ENCODE data around the gene DERL3. TPM values are rescaled to one million over a fixed set of nuclear protein-coding genes. Genes with fewer than 3 reads are reported as not detected.
A peak's percentile ranks its signal among the peaks of the same experiment; 100 is the strongest.

The DERL3 gene
- total RNA-seq, 2 experiments from 2014 or later = 5.4 to 7.6 TPM

- H3K4me1 Mint-ChIP-seq (ENCODE audit: low read depth) = peaks cover 2% of the 10 kb centered on the region
- CTCF ChIA-PET = interaction anchor here (0.9 to 2.5 kb wide), 3 partner anchors 9 to 20 kb away, joined by 3 to 9 read pairs (median 3); partner anchors contain the start of gene DERL3
Observed at GRCh38 chr22:23828800-23829680, 9.8 kb downstream of the DERL3 start.

GRCh38 chr22:23827351-23827995 lies 11.3 kb downstream of the DERL3 start:
- no peak for DNase-seq
- intact Hi-C loops (cut with micrococcal nuclease) = no loop called here
- POLR2A ChIA-PET = no interaction called here
- peaks cover 39% of the 10 kb centered on the region for H3K36me3 Mint-ChIP-seq (ENCODE audit: low read depth)
- H3K27ac Mint-ChIP-seq = no peak overlapping the region
- no peak for TF ChIP-seq CTCF (IDR thresholded peaks at IDR 0.05)
- no peak for ATAC-seq
- CTCF ChIA-PET = interaction anchor here (2.5 kb wide), 1 partner anchor 22 kb away, joined by 9 read pairs; no protein-coding TSS in a partner anchor
- no peaks in the 10 kb centered on the region for H3K9me3 Mint-ChIP-seq
- no peaks in the 10 kb centered on the region for H3K27me3 Mint-ChIP-seq
- no peak overlapping the region for H3K4me3 Mint-ChIP-seq
- H3K4me1 Mint-ChIP-seq (ENCODE audit: low read depth) = peaks cover 2% of the 10 kb centered on the region

More at GRCh38 chr22:23828800-23829680, 9.8 kb downstream of the DERL3 start:
- TF ChIP-seq CTCF (IDR thresholded peaks at IDR 0.05) = no peak
- intact Hi-C loops (cut with micrococcal nuclease) = no loop called here
- H3K9me3 Mint-ChIP-seq = no peaks in the 10 kb centered on the region
- H3K27ac Mint-ChIP-seq = no peak overlapping the region
- H3K27me3 Mint-ChIP-seq = no peaks in the 10 kb centered on the region
- DNase-seq (no peak), ATAC-seq (no peak)
- no peak overlapping the region for H3K4me3 Mint-ChIP-seq
- POLR2A ChIA-PET = interaction anchor here (0.7 kb wide), 1 partner anchor 9 kb away, joined by 4 read pairs; no protein-coding TSS in a partner anchor
- peaks cover 26% of the 10 kb centered on the region for H3K36me3 Mint-ChIP-seq (ENCODE audit: low read depth)

- POLR2A ChIA-PET = no interaction called here
- DNase-seq (no peak), ATAC-seq (no peak)
- Mint-ChIP-seq H3K27me3 (no peaks in the 10 kb centered on the region), H3K27ac (peak overlapping the region; percentile 79), H3K36me3 (ENCODE audit: low read depth) (peaks cover 43% of the 10 kb centered on the region), H3K9me3 (no peaks in the 10 kb centered on the region), H3K4me3 (no peak overlapping the region), H3K4me1 (ENCODE audit: low read depth) (peaks cover 2% of the 10 kb centered on the region)
- TF ChIP-seq CTCF (IDR thresholded peaks at IDR 0.05) = no peak
- CTCF ChIA-PET = no interaction called here
- intact Hi-C loops (cut with micrococcal nuclease) = no loop called here
Observed at GRCh38 chr22:23826510-23827350, 12.1 kb downstream of the DERL3 start.

GRCh38 chr22:23825246-23825905 lies 13.4 kb downstream of the DERL3 start:
- peaks cover 40% of the 10 kb centered on the region for H3K36me3 Mint-ChIP-seq (ENCODE audit: low read depth)
- ChIA-PET POLR2A (interaction anchor here (0.8 to 0.9 kb wide), 2 partner anchors 8 to 33 kb away, joined by 3 read pairs; no protein-coding TSS in a partner anchor), CTCF (interaction anchor here (1.2 to 1.3 kb wide), 2 partner anchors 24 to 54 kb away, joined by 3 to 4 read pairs; no protein-coding TSS in a partner anchor)
- no peak for TF ChIP-seq CTCF (IDR thresholded peaks at IDR 0.05)
- peak overlapping the region; percentile 79 for H3K27ac Mint-ChIP-seq
- intact Hi-C loops (cut with micrococcal nuclease) = no loop called here
- H3K9me3 Mint-ChIP-seq = no peaks in the 10 kb centered on the region
- DNase-seq = no peak
- no peak for ATAC-seq
- H3K4me3 Mint-ChIP-seq = no peak overlapping the region
- H3K4me1 Mint-ChIP-seq (ENCODE audit: low read depth) = peaks cover 11% of the 10 kb centered on the region
- H3K27me3 Mint-ChIP-seq = no peaks in the 10 kb centered on the region

All from activated CD8-positive, alpha-beta T cell treated with anti-CD3 and anti-CD28 coated beads for 36 hours (primary cell).